ENCODE results near the gene CYBA. TPM values are rescaled to one million over a fixed set of nuclear protein-coding genes. Genes with fewer than 3 reads are reported as not detected.

The CYBA gene
- polyA plus RNA-seq, 3 donors = 92.4 to 157 (median 142) TPM

DNA sequence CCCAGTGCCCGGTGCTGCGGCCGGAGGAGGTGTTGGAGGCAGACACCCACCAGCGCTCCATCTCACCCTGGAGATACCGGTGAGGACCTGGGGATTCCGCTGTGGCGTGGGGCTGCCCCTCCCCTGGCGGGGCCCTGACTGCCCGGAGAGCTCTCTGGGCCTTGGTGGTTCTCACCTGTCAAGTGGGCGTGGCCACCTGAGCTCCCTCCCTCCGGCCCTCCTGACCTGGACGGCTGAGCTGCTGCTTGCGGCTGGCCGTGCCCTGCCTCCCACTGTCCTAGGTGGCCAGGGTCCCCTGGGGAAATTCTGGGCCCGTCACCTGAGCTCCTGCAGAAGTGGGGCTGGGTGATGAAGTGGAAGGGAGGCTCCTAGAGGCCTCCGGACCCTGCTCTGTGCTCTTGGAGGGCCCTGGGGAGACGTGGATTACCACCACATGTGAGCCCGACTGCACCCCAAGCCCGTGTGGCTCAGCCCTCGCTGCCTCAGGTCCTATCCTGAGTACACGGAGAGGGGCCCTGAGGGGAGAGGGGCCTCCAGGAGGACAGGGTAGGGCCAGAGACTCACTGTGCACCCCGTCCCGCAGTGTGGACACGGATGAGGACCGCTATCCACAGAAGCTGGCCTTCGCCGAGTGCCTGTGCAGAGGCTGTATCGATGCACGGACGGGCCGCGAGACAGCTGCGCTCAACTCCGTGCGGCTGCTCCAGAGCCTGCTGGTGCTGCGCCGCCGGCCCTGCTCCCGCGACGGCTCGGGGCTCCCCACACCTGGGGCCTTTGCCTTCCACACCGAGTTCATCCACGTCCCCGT lies 11.4 kb downstream of the CYBA start:
- DNase-seq (ENCODE audit: extremely low read depth in 1 of 11, low read depth in 9 of 11, low spot score in 4 of 11) = no peak

DNA sequence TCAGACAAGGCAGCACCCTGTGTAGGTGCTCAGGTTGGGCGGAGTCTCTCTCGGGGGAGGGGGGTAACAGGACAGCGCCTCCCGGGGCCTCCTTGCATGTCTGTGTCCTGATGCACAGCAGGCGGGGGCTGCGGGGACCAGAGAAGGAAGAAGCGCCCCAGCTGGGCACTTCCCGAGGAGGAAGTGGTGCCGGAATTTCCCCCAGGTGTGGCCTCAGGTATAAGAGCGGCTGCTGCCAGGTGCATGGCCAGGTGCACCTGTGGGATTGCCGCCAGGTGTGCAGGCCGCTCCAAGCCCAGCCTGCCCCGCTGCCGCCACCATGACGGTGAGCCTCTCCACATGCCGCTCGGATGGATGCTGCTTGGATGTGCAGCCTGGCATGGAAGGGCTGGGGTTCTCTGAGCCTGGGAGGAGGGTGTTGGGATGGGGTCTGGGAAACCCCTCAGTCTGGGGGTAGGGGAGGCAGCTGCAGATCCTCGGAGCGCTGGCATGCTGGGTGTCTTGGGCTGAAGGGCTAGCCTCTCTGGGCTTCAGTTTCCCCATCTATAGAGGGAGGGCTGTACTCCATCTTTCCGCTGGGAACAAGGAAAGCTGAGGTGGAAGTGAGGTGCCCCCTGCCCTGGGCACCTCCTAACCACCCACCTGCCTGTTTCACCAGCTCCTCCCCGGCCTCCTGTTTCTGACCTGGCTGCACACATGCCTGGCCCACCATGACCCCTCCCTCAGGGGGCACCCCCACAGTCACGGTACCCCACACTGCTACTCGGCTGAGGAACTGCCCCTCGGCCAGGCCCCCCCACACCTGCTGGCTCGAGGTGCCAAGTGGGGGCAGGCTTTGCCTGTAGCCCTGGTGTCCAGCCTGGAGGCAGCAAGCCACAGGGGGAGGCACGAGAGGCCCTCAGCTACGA lies 12.3 kb downstream of the CYBA start, which contains the start of gene IL17C:
Gene IL17C, plus strand, starts transcription at position 250 of the 908 bp plus-strand sequence. Its CDS starts 70 bp downstream, at position 320.
- DNase-seq (ENCODE audit: extremely low read depth in 1 of 11, low read depth in 9 of 11, low spot score in 4 of 11) = no peak

DNA sequence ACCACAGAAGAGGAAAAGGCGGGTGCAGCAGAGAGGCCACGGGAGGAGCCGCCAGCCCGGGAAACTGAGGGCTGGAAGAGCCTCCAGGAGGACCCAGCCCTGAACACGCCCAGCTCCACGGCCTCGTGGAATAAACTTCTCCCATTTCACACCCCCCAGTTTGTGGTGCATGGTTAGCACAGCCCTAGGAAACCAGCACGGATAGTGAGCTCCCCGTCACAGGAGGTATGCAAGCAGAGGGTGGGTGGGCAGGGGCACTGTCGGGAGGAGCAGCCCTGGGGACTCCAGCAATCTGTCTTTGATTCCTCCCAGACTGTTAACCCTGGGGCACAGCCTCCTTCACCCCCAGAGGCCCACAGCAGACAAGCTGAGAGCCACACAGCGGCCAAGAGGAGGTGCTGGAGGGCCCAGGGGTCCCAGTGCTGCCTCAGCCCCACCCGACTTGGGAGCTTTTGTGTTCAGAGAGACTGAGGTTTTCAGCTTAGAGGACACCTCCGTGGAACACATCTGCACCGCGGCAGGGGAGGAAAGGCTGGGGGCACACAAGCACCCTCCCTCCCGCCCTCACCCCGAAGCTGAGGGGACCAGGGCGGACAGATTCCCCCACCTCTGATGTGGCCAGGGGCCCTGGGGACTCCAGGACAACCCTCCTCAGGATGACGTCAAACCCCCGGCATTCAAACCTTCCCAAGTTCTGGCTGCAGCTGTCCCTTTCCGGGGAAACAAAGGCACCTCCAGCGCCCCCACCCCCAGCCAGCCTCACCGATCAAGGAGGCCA lies 14.2 kb downstream of the CYBA start:
- no peak for DNase-seq (ENCODE audit: extremely low read depth in 1 of 11, low read depth in 9 of 11, low spot score in 4 of 11)

DNA sequence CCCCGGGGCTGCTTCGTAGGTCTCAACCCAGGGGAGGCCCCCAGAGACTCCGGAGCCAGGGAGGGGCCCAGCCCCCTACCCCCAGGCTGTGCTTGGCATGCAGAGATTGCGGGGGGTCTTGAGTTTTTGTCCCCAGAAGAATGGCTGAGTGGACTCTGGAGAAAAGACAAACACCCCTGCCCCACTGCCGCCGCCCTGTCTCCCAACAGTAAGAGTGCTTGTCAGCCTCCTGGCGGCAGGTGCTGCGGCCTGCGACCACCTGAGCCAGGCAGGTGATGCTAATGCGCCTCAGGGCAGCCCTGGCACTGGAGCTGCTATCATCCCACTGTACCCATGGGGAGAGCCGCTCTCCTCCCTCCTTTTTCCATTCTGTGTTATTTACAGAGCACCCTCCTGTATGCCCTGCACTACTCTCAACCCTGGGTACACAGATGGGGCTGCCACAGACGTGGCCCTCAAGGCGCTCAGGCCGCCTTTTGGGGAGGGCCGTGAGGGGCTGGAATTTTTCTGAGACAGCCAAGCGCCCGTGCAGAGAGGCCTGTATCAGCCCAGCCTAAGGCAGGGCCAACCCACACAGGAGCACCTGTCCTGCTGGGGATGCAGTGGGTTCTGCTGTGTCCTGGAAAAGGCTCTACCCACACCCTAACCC lies 15.1 kb downstream of the CYBA start:
- DNase-seq (ENCODE audit: extremely low read depth in 1 of 11, low read depth in 9 of 11, low spot score in 4 of 11) = no peak

DNA sequence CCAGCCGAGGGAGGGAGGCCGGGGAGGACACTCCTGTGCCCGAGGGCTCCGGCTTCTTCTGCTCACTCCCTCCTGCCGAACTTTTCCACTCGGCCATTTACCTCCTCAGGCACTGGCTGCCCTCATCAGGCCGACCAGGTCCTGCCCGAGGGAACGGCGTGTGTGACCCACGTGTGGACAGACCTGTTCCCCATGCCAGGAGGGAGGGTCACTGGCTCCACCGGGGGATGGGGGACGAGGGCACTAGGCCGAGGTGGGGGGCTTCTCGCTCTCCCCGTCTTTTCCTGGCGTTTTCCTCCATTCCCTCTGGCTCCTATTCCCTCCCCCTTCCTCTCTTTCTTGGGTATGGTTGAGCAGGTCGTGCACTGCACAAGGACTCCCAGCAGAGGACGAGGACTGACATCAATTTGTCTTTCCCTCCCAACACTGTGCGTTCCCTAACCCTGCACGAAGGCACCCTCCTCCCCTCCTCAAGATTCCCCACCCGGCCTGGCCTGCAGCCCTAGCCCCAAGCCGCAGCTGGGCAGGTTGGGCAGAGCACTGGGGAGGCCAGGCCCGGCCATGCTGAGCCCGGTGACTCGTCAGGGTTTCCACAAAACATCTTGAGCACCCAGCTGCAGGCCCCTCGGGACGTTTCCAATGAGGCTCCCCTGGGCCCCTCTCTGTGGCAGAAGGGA lies 15.7 kb downstream of the CYBA start:
- DNase-seq (ENCODE audit: extremely low read depth in 1 of 11, low read depth in 9 of 11, low spot score in 4 of 11) = no peak

DNA sequence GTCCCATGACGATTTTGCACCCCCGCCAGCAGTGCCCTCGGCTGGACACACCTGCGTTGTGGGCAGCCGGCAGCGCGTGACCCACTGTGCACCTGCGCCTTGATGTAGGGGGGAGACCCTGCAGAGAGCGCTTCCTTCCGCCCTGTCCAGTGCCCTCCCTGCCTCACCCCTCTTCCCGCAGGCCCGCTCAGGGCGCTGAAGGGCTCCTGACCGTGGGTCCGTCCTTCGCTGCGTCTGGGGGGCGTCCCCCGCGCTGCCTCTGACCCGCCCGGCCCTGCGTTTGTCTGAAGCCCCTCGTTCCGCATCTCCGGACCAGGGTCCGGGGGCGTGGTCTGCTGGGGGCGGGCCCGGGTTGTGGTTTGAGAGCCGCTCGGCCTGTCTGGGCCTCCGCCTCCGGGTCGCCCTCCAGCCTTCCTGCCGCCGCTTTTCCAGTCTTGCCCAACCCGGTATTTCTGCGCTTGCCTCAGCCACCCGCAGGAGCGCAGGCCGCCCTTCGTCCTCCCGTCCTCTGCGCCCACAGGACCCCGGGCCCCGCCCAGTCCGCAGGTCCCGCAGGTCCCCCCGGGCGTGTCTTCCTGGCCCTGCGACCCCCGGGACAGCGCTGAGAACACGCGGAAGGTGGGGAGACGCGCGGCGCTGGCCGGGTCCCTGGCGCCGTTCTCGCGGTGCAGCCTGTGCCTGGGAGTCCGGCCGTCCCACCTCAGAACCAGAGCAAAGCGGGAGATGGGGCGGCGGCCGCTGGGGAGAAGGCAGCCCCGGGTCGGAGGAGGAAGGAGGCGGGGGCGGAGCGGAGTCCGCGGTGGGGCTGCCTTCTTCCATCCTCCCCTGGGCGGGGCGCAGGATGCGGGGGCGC lies 16.5 kb downstream of the CYBA start:
- DNase-seq (ENCODE audit: extremely low read depth in 1 of 11, low read depth in 9 of 11, low spot score in 4 of 11) = no peak

DNA sequence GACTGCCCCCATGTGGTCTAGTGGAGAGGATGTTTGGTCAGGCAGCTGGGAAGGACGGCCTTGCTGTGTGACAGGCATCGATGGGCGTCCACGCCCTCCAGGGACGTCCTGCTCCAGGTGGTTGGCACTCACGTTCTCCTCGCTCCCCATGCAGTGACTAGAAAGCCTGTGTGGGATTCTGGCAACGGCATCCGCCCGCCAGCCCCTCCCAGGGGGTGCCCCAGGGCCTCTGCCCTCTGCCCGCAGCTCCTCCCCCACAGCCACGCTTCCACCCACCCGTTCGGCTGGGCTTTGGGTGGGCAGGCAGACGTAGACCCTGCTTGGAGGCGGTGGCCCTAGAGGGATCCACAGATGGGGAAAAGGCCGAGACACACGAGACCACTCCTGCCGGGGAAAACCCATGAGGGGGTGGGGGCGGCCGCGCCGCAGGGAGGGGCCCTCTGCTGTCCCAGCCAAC lies 17.1 kb downstream of the CYBA start:
- DNase-seq (ENCODE audit: extremely low read depth in 1 of 11, low read depth in 9 of 11, low spot score in 4 of 11) = no peak

DNA sequence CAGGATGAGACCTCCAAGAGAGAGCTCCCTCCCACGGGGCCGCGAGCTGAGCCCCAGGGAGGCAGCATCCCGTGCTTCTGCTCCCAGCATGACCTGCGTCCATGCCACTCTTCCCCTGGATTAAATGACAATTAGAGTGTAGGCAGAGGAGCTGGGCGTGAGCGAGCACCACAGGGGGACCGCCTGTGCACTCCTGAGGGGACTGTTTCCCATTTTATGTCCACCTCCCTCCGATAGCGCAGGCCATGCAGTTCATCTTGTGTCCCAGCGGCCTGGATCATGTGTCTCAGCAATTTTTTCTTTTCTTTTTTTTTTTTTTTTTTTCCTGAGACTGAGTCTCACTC lies 18.3 kb downstream of the CYBA start:
- DNase-seq (ENCODE audit: extremely low read depth in 1 of 11, low read depth in 9 of 11, low spot score in 4 of 11) = no peak

DNA sequence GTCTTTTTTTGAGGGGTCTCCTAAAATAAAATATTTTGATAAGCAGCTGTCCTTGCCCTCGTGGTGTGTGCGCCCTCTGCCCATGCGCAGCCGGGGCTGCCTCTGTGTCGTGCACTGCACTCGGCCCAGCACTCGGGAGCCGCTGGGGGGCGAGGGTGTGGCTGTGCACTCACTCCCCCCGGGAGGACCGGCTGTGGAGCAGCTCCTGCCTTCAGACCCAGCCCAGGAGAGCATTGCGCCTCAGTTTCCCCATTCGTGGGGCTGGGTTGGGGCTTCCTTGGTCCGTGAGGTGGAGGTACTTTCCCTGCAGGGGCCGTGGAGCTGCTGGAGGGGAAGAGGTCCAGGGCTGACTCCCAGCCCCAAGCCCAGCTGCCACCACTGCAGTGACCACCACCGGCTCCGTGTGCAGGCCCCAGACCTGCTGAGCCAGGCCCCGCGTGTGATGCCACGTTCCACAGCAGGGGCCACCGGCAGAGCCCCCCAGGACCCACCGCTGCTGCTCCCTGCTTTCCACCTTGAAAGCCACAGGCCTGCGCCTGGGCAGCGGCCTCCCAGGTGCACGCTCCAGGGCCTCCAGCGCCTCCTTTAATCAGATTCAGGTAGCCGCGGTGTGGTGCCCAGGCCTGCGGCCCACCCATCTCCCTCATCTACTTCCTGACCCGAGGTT lies 18.8 kb downstream of the CYBA start:
- no peak for DNase-seq (ENCODE audit: extremely low read depth in 1 of 11, low read depth in 9 of 11, low spot score in 4 of 11)

DNA sequence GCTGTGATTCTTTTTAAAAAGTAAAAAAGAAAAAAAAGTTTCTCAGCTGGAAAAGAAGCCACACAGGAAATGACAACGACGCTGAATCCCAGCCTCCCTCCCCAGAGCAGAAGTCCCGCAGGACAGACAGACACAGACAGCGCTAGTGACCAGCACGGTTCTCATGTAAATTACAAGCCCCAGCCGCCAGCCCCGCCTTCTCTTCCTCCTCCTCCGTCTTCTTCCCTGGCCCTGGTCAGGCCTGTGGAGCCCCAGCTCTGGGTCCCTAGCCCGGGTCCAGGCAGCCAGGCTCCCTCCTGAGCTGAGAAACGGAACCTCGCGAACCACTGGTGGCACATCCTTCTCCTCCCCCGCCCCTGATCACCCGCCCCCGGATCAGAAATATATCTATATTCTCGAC lies 19.5 kb downstream of the CYBA start:
- no peak for DNase-seq (ENCODE audit: extremely low read depth in 1 of 11, low read depth in 9 of 11, low spot score in 4 of 11)

DNA sequence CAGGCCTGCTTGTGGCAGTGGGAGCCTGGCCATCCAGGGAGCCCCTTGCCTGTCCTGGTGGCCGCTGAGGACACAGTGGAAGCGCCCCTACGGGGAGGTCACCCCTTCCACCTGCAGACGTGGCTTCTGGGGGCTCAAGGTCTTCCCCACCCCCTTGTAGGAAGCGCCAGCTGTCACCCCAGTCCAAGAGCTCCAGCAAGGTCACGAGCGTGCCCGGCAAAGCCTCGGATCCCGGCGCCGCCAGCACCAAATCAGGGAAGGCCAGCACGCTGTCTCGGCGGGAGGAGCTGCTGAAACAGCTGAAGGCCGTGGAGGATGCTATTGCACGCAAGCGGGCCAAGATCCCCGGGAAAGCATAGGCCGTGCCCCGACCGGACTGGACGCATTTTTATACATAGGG lies 19.9 kb downstream of the CYBA start:
- DNase-seq (ENCODE audit: extremely low read depth in 1 of 11, low read depth in 9 of 11, low spot score in 4 of 11) = no peak

DNA sequence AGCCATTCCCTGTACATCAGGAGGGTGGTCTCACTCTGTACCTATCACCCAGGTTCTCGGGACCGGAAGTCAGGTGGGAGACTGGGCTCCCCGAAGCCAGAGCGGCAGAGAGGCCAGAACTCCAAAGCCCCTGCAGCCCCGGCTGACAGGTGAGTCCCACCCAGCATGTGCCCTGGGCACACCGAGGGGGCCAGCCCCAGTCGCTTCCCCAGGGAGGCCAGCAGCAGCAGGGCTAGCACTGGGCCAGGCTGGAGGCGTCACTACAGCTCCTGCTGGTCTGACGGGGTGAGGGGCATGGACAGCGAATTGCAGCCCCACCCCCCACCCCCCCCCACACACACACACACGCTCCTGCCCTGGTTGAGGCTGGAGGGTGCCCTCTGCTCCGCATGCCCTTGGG lies 20.4 kb downstream of the CYBA start:
- no peak for DNase-seq (ENCODE audit: extremely low read depth in 1 of 11, low read depth in 9 of 11, low spot score in 4 of 11)

DNA sequence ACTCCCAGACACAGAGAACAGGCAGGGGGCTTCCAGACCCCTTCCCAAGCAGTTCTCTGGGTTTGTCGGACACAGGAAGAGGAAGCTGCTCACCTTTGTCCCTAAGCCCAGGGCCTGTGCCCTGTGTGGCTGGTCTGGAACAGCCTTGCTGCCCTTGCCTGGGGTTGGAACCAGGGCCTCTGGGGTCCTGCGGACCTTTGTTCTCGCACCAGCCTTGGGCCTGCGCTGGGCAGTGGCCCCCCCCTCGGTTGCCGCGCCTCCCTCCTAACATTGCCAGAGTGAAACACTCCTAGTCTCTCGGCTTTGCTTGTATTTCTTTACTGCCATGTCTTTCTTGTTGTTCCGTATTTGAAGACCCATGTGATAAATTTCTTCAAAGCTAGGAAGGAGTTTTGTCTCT lies 21.0 kb downstream of the CYBA start:
- DNase-seq (ENCODE audit: extremely low read depth in 1 of 11, low read depth in 9 of 11, low spot score in 4 of 11) = no peak

DNA sequence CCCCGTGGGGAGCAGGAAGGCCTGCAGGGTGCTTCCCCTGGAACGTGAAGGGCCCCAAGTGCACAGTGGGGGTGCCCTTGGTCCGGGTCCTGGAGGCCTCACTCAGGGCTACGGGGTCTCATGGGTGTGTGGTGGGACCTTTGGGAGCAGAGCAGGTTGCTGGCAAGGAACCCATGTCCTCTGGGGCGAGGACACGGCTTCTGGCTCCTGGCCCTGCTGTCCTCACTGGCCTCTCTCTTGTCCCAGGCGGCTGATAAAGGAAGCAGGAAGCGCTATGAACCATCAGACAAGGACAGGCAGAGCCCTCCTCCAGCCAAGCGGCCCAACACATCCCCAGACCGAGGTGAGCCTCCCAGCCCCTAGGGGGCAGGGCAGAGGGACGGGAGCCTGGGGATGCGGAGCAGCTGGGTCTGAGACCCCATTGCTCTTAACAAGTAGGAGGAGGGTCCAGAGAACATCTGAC lies 22.3 kb downstream of the CYBA start:
- no peak for DNase-seq (ENCODE audit: extremely low read depth in 1 of 11, low read depth in 9 of 11, low spot score in 4 of 11)

DNA sequence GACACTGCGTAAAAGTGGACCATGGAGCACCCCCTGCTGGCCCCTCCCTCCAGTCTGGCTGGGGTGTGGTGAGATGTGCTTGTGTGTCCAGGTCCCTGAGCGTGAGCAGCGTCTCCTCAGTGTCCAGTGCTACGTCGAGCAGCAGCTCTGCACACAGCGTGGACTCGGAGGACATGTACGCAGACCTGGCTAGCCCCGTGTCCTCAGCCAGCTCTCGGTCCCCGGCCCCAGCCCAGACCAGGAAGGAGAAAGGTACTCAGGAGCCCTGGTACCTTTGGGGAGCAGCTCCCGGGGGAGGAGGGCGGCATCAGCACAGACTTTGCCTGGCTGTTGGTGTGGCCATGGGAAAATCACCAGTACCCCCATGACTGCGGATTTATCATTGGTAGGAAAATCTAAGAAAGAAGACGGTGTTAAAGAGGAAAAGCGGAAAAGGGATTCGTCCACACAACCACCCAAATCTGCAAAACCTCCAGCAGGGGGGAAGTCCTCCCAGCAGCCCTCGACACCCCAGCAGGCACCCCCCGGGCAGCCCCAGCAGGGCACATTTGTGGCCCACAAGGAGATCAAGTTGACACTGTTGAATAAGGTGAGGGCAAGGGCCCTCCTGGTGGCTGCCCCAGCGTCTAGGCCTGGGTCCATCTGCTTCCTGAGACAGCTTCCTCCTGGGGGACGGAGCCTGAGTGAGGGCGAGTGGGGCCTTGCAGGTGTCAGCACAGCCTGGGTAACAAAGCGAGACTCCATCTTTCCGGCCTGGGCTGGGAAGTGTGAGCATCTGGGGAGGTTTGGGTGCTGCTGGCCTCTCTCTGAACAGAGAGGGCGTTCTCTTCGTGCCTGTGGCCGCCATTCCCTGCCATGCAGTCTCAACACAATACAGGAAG lies 23.1 kb downstream of the CYBA start:
- no peak for DNase-seq (ENCODE audit: extremely low read depth in 1 of 11, low read depth in 9 of 11, low spot score in 4 of 11)

DNA sequence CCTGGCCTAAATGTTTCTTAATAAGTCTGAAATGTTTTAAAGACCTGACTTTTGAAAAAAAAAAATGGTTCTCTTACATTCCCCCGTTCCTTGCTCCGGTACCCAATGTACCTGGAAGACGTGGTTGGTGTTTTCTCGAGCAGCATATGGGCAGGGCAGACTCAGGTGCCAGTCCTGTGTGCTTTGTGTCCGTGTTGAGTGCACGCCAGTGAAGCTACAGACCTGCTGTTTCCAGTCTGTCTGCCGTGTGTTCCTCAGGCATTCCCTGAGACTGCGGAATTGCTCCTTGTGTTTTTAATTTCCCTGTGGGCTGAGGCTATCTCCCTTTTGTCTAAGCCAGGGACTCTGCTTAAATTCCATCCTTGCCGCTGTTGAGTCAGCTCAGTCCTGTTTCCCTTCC lies 24.2 kb downstream of the CYBA start:
- DNase-seq (ENCODE audit: extremely low read depth in 1 of 11, low read depth in 9 of 11, low spot score in 4 of 11) = no peak
